Suprapubic skin (tissue), 4 donors: ENCODE measurements around the gene TRIM69. TPM values are rescaled to one million over a fixed set of nuclear protein-coding genes. Genes with fewer than 3 reads are reported as not detected.

ENCODE experiments used
- DNase-seq, 2 donors: peaks; one replicate each; pipeline ENCODE4 v3.0.0-alpha.2; 2019; ENCODE audit warnings: low spot score in 2 of 2
- H3K27ac ChIP-seq: fragments of 200-600 bp; sonication (generic); one replicate; pipeline ENCODE4 v1.5.1; 2019
- H3K27me3 ChIP-seq: fragments of 200-600 bp; sonication (generic); one replicate; pipeline ENCODE4 v1.5.1; 2019
- H3K36me3 ChIP-seq: fragments of 200-600 bp; sonication (generic); one replicate; pipeline ENCODE4 v1.5.1; 2019
- H3K4me1 ChIP-seq: fragments of 200-600 bp; sonication (generic); one replicate; pipeline ENCODE4 v1.5.1; 2019
- H3K4me3 ChIP-seq: fragments of 200-600 bp; sonication (generic); one replicate; pipeline ENCODE4 v1.5.1; 2019; ENCODE audit warnings: mild to moderate bottlenecking
- H3K9me3 ChIP-seq: fragments of 200-600 bp; sonication (generic); one replicate; pipeline ENCODE4 v1.5.1; 2019
- EP300 ChIP-seq: sonication (generic); formaldehyde crosslinking; IDR thresholded peaks from one replicate; pipeline ENCODE4 v1.6.1; 2017; ENCODE audit warnings: antibody characterized with exemption
- POLR2A ChIP-seq, 2 donors: fragments of 450-650 bp; IDR thresholded peaks; one replicate each; pipeline ENCODE4 v1.6.1; 2017; ENCODE audit warnings: antibody characterized with exemption in 2 of 2, mild to moderate bottlenecking in 2 of 2, moderate library complexity in 2 of 2
- POLR2AphosphoS5 ChIP-seq, 3 donors: sonication (generic); formaldehyde crosslinking; IDR thresholded peaks; one replicate each; pipeline ENCODE4 v1.6.1; 2017; ENCODE audit warnings: antibody characterized with exemption in 3 of 3
- WGBS: methylation state at CpG from one replicate; pipeline ENCODE4 v1.1.5; 2018; 5-methylcytosine and 5-hydroxymethylcytosine counted together
- total RNA-seq, 4 donors: library from RNA; depleted of rRNA; stranded (reverse); fragments of >200 nt; gene quantifications; one replicate each; pipeline ENCODE4 v1.1.0, GENCODE V29; 2016
- TF ChIP-seq, protein P1 (sequence below), 2 donors: fragments of 200-600 bp in 1 of 2; fragments of 450-650 bp in 1 of 2; sonication (generic) in 1 of 2; IDR thresholded peaks; one replicate each; pipeline ENCODE4 v1.5.1; 2016 to 2019; ENCODE audit warnings: antibody characterized with exemption in 2 of 2, mild to moderate bottlenecking in 1 of 2, moderate library complexity in 1 of 2

Gene TRIM69
- total RNA-seq, 4 donors from 2014 or later, result 9.1 to 10.6 (median 9.8) TPM

DNA sequence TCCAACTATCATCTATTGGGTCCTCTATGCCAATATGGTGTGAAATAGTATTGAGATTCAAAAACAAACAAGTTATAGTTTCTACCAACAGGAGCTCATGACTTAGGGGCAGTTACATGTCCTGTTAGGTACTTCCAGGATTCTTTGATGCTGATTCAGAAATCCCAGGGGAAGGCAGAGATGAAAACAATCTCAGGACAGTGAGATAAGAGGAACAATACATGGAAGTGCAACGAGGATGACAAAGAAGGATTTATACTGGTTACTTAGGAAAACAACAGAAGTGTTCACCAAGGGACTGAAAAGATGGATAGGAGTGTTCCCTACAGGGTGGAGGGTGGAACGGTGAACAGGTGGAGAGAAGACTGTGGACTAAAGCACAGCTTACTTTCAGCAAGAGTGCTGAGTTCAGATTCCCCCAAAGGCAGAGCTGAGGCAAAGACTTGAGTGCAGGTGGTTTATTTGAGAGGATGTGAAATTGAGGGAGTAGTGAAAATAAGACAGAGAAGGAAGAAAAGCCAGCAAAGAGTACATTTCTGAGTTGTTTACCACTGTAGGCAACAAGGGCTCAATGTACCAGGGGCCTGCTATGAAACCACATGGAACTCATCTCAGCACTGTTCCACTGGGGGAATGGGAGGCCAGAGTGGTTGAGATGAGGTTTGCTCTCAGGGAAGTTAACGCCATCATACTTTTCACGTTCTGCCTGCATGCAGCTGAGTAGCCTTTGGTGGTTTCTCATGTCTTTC, 68.1 kb downstream of the TRIM69 start:
- WGBS, result 80% methylated on average over 4 of the region's 4 CpGs
- TF ChIP-seq EP300 (no peak), POLR2A (IDR thresholded peaks at IDR 0.05) (no peak), POLR2AphosphoS5 (IDR thresholded peaks at IDR 0.05) (no peak)
- TF ChIP-seq, protein P1, sequence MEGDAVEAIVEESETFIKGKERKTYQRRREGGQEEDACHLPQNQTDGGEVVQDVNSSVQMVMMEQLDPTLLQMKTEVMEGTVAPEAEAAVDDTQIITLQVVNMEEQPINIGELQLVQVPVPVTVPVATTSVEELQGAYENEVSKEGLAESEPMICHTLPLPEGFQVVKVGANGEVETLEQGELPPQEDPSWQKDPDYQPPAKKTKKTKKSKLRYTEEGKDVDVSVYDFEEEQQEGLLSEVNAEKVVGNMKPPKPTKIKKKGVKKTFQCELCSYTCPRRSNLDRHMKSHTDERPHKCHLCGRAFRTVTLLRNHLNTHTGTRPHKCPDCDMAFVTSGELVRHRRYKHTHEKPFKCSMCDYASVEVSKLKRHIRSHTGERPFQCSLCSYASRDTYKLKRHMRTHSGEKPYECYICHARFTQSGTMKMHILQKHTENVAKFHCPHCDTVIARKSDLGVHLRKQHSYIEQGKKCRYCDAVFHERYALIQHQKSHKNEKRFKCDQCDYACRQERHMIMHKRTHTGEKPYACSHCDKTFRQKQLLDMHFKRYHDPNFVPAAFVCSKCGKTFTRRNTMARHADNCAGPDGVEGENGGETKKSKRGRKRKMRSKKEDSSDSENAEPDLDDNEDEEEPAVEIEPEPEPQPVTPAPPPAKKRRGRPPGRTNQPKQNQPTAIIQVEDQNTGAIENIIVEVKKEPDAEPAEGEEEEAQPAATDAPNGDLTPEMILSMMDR (IDR thresholded peaks at IDR 0.05), result no peak
- H3K4me3 ChIP-seq, result no peak overlapping the region
- no peak for DNase-seq
- no peaks in the 10 kb centered on the region for H3K36me3 ChIP-seq
- no peaks in the 10 kb centered on the region for H3K27me3 ChIP-seq
- no peaks in the 10 kb centered on the region for H3K9me3 ChIP-seq
- no peak overlapping the region for H3K27ac ChIP-seq
- no peaks in the 10 kb centered on the region for H3K4me1 ChIP-seq

DNA sequence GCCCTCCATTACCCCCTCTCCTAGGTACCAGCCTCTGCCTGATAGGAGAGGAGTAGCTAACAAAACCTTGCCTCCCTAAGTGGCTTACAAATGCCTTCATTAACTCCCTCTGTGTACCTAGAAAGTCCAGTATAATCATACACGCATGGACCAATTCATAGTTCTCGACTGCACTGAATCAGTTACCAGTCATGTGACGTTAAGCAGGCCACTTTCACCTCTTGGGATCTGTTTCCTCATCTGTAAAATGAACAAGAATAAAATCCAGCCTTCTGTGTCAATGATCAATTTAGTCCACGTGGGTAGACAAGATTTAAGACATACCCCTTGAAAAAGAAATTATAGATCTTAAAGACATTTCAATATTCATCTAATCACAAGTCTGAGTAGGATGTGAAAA, 72.2 kb downstream of the TRIM69 start:
- no peak for DNase-seq
- TF ChIP-seq EP300, result no peak
- H3K27me3 ChIP-seq, result no peaks in the 10 kb centered on the region
- no peak overlapping the region for H3K4me3 ChIP-seq
- no peaks in the 10 kb centered on the region for H3K36me3 ChIP-seq
- H3K4me1 ChIP-seq, result peaks cover 6% of the 10 kb centered on the region
- no peak overlapping the region for H3K27ac ChIP-seq
- no peaks in the 10 kb centered on the region for H3K9me3 ChIP-seq
- 76% methylated on average over 4 of the region's 4 CpGs for WGBS

- Histone ChIP-seq H3K36me3 (no peaks in the 10 kb centered on the region), H3K27me3 (no peaks in the 10 kb centered on the region), H3K4me1 (peaks cover 6% of the 10 kb centered on the region), H3K4me3 (no peak overlapping the region), H3K9me3 (no peaks in the 10 kb centered on the region), H3K27ac (no peak overlapping the region)
- 72% methylated on average over 10 of the region's 10 CpGs for WGBS
- DNase-seq, result no peak
- TF ChIP-seq, protein P1 (IDR thresholded peaks at IDR 0.05), result no peak
- no peak for TF ChIP-seq EP300
- TF ChIP-seq POLR2AphosphoS5 (IDR thresholded peaks at IDR 0.05), result no peak
- TF ChIP-seq POLR2A (IDR thresholded peaks at IDR 0.05), result no peak
These were observed 73.9 kb downstream of the TRIM69 start for GRCh38 chr15:44810237-44810636.

DNA sequence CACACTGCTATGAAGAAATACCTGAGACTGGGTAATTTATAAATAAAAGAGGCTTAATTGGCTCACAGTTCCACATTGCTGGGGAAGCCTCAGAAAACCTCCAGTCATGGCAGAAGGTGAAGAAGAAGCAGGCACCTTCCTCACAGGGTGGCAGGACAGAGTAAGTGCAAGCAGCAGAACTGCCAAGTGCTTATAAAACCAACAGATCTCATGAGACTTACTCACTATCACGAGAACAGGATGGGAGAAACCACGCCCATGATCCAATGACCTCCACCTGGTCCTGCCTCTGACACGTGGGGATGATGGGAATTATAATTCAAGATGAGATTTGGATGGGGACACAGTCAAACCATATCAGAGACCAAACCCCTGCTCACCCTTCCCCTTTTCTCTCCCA, 75.0 kb downstream of the TRIM69 start:
- WGBS, result 46% methylated on average over 3 of the region's 3 CpGs

GRCh38 chr15:44812029-44812517, 75.7 kb downstream of the TRIM69 start:
- WGBS, result 36% methylated on average over 5 of the region's 5 CpGs
- DNase-seq, result no peak
- H3K27ac ChIP-seq, result no peak overlapping the region

More for the DNA sequence above, 75.0 kb downstream of the TRIM69 start:
- Histone ChIP-seq H3K27me3 (no peaks in the 10 kb centered on the region), H3K36me3 (no peaks in the 10 kb centered on the region), H3K4me1 (peaks cover 6% of the 10 kb centered on the region), H3K4me3 (no peak overlapping the region), H3K9me3 (no peaks in the 10 kb centered on the region), H3K27ac (no peak overlapping the region)
- TF ChIP-seq POLR2A (IDR thresholded peaks at IDR 0.05) (no peak), POLR2AphosphoS5 (IDR thresholded peaks at IDR 0.05) (no peak), EP300 (no peak)
- TF ChIP-seq, protein P1 (IDR thresholded peaks at IDR 0.05), result no peak
- DNase-seq, result no peak

GRCh38 chr15:44813231-44813630, 76.9 kb downstream of the TRIM69 start:
- no peaks in the 10 kb centered on the region for H3K36me3 ChIP-seq
- no peaks in the 10 kb centered on the region for H3K27me3 ChIP-seq
- WGBS, result 90% methylated on average over 3 of the region's 3 CpGs
- DNase-seq, result no peak
- no peak for TF ChIP-seq POLR2A (IDR thresholded peaks at IDR 0.05)
- TF ChIP-seq, protein P1 (IDR thresholded peaks at IDR 0.05), result no peak
- no peak for TF ChIP-seq EP300
- TF ChIP-seq POLR2AphosphoS5 (IDR thresholded peaks at IDR 0.05), result no peak
- H3K4me1 ChIP-seq, result peaks cover 6% of the 10 kb centered on the region
- H3K4me3 ChIP-seq, result no peak overlapping the region
- no peaks in the 10 kb centered on the region for H3K9me3 ChIP-seq
- H3K27ac ChIP-seq, result no peak overlapping the region

More at GRCh38 chr15:44812029-44812517, 75.7 kb downstream of the TRIM69 start:
- Histone ChIP-seq H3K36me3 (no peaks in the 10 kb centered on the region), H3K27me3 (no peaks in the 10 kb centered on the region), H3K9me3 (no peaks in the 10 kb centered on the region), H3K4me1 (peaks cover 6% of the 10 kb centered on the region), H3K4me3 (no peak overlapping the region)
- no peak for TF ChIP-seq POLR2A (IDR thresholded peaks at IDR 0.05)
- no peak for TF ChIP-seq EP300
- TF ChIP-seq POLR2AphosphoS5 (IDR thresholded peaks at IDR 0.05), result no peak
